K562 (cell line): ENCODE measurements around the gene KATNB1. TPM values are rescaled to one million over a fixed set of nuclear protein-coding genes. Genes with fewer than 3 reads are reported as not detected.

Experiments
- GABPB1 ChIP-seq: sonication (generic); formaldehyde crosslinking; IDR thresholded peaks from 2 replicates; pipeline ENCODE4 v1.8.0; 2022; ENCODE audit warnings: mild to moderate bottlenecking, missing genetic modification reagents
- SRSF3 ChIP-seq: fragments of 200-400 bp; formaldehyde crosslinking; IDR thresholded peaks from 2 replicates; pipeline ENCODE4 v1.6.1; 2016; ENCODE audit warnings: mild to moderate bottlenecking, low read length, moderate library complexity; ENCODE audit not compliant: insufficient read depth
- ZNF274 ChIP-seq: IDR thresholded peaks from 2 replicates; pipeline ENCODE4 v1.6.1; 2011; ENCODE audit warnings: low read depth, mild to moderate bottlenecking, low read length, moderate library complexity, borderline replicate concordance
- polyA plus RNA-seq, 8 experiments: library from polyadenylated mRNA; depleted of rRNA in 4 of 8; stranded (reverse) in 5 of 8; unstranded in 3 of 8; fragments of >200 nt; fragmentation: Nextera tagmentation in 2 of 8; fragmentation: Illumina TruSeq in 1 of 8; extraction: Ambion mirVana in 2 of 8; extraction: Trizol in 1 of 8; gene quantifications; 2 replicates each; pipeline versions ENCODE4 v1.2.1 to v1.2.3, GENCODE V29; 2011 to 2014; ENCODE audit warnings: inconsistent platforms in 1 of 8, missing spikeins in 1 of 8
- total RNA-seq, 7 experiments: library from RNA; depleted of rRNA in 6 of 7; stranded (reverse); fragments of >200 nt in 6 of 7; fragmentation: Illumina TruSeq in 2 of 7; extraction: Trizol in 2 of 7; gene quantifications; 2 replicates each; pipeline versions ENCODE4 v1.2.1 to v1.2.3, GENCODE V29; 2011 to 2021; ENCODE audit warnings: low replicate concordance in 1 of 7
- TF ChIP-seq, protein P1 (sequence below), 2 experiments: fragments of 450-650 bp; IDR thresholded peaks; 2 replicates each; pipeline ENCODE4 v1.6.1; 2016; ENCODE audit warnings: mild to moderate bottlenecking in 2 of 2, borderline replicate concordance in 1 of 2, low read depth in 1 of 2, moderate library complexity in 1 of 2
- TF ChIP-seq, protein P2 (sequence below), 2 experiments: IDR thresholded peaks; 2 replicates each; pipeline ENCODE4 v1.6.1; 2011; ENCODE audit warnings: borderline replicate concordance in 1 of 2, control low read depth in 1 of 2, low read depth in 1 of 2, low read length in 1 of 2, mild to moderate bottlenecking in 1 of 2, mixed read lengths in 1 of 2, moderate library complexity in 1 of 2; ENCODE audit not compliant: insufficient read depth in 1 of 2, insufficient read length in 1 of 2, poor library complexity in 1 of 2, severe bottlenecking in 1 of 2; ENCODE audit errors: extremely low read depth in 1 of 2
- TF ChIP-seq, protein P3 (sequence below): sonication (generic); formaldehyde crosslinking; IDR thresholded peaks from 2 replicates; pipeline ENCODE4 v1.8.0; 2023; ENCODE audit warnings: missing genetic modification reagents, mild to moderate bottlenecking, borderline replicate concordance

Gene KATNB1
- total and polyA plus RNA-seq, 9 of the 15 experiments (the other 6 are each of a cell fraction or from before 2014, with no cell fraction given): 1.2 to 52.6 (median 21.9) TPM

DNA sequence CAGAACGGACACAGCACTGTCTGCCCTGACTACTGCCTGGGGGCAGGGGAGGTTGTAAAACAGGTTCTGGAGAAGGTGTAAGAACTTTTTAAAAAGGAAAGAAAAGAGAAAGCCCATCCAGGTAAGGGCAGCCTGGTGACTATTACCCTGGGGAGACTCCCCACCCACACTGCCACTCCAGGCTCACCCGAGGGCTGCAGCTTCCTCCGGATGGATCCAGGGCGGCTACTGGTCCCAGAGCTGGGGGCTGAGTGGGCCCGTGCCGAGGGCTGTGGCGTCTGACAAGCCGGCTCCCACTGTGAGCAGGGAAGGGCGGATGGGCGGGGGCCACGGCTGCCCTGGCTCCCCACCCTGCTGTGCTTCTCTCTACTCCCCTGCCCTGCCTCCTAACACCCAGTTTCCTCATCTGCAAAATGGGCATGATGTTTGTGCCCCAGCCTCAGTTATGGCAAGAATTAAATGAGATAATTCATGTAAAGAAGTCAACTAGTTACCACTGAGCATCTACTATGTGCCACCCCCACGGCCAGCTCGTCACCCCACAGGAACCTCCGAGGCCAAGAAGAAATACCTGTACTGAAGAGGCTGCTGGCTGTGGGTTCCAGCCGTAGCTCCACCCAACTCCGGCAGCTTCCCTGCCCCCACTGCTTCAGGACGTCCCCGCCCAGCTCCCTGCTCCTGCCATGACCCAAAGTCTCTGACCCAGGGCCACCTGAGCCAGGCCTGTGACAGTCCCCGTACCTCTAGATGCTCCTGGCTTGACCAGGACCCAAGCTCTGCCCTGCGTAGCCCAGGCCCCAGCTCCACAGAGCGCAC lies 24.2 kb downstream of the KATNB1 start (continued):
- TF ChIP-seq, protein P1, sequence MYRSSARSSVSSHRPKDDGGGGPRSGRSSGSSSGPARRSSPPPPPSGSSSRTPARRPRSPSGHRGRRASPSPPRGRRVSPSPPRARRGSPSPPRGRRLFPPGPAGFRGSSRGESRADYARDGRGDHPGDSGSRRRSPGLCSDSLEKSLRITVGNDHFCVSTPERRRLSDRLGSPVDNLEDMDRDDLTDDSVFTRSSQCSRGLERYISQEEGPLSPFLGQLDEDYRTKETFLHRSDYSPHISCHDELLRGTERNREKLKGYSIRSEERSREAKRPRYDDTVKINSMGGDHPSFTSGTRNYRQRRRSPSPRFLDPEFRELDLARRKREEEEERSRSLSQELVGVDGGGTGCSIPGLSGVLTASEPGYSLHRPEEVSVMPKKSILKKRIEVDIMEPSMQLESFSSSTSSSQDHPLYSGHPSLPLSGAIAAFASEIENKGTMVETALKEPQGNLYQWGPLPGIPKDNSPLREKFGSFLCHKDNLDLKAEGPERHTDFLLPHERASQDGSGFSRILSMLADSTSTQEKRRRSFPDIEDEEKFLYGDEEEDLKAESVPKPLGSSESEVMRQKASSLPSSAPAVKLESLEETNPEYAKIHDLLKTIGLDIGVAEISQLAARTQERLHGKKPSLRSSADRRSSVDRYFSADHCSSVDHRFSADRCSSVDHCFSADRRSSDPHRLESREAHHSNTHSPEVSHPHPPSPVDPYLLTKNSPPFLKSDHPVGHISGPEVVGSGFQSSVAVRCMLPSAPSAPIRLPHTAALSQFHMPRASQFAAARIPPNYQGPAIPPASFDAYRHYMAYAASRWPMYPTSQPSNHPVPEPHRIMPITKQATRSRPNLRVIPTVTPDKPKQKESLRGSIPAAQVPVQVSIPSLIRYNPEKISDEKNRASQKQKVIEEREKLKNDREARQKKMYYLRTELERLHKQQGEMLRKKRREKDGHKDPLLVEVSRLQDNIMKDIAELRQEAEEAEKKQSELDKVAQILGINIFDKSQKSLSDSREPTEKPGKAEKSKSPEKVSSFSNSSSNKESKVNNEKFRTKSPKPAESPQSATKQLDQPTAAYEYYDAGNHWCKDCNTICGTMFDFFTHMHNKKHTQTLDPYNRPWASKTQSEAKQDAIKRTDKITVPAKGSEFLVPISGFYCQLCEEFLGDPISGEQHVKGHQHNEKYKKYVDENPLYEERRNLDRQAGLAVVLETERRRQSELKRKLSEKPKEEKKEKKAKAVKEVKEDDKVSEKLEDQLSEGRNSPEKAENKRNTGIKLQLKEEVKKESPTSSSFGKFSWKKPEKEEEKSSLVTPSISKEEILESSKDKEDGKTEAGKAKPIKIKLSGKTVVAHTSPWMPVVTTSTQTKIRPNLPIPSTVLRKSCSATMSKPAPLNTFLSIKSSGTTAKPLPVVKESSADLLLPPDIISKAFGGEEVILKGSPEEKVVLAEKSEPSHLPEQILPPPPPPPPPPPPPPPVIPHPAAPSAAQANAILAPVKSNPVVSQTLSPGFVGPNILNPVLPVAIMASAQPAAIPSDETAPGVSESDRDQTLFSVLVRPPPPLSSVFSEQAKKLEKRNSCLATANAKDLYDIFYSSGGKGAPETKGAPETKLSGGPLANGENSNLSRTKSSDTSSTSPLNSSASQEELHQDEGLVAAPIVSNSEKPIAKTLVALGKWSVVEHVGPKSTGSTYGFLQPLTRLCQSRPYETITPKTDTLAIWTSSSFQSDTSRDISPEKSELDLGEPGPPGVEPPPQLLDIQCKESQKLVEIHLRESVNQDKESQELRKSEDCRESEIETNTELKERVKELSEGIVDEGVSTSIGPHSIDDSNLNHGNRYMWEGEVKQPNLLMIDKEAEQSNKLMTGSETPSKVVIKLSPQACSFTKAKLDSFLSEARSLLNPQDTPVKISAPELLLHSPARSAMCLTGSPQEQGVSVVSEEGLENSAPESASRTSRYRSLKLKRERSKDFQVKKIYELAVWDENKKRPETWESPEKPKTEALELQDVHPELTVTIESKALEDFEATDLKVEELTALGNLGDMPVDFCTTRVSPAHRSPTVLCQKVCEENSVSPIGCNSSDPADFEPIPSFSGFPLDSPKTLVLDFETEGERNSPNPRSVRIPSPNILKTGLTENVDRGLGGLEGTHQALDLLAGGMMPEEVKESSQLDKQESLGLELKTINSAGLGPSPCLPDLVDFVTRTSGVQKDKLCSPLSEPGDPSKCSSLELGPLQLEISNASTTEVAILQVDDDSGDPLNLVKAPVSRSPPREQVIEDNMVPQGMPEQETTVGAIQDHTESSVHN (IDR thresholded peaks at IDR 0.05; ENCODE audit: borderline replicate concordance in 1 of 2, low read depth in 1 of 2): no peak
- TF ChIP-seq GABPB1: no peak
- no peak for TF ChIP-seq SRSF3
- TF ChIP-seq ZNF274: no peak
- TF ChIP-seq, protein P2, sequence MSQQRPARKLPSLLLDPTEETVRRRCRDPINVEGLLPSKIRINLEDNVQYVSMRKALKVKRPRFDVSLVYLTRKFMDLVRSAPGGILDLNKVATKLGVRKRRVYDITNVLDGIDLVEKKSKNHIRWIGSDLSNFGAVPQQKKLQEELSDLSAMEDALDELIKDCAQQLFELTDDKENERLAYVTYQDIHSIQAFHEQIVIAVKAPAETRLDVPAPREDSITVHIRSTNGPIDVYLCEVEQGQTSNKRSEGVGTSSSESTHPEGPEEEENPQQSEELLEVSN (IDR thresholded peaks at IDR 0.05; ENCODE audit: borderline replicate concordance in 1 of 2, extremely low read depth in 1 of 2, insufficient read depth in 1 of 2, insufficient read length in 1 of 2, low read depth in 1 of 2, low read length in 1 of 2, poor library complexity in 1 of 2, severe bottlenecking in 1 of 2): no peak
- TF ChIP-seq, protein P3, sequence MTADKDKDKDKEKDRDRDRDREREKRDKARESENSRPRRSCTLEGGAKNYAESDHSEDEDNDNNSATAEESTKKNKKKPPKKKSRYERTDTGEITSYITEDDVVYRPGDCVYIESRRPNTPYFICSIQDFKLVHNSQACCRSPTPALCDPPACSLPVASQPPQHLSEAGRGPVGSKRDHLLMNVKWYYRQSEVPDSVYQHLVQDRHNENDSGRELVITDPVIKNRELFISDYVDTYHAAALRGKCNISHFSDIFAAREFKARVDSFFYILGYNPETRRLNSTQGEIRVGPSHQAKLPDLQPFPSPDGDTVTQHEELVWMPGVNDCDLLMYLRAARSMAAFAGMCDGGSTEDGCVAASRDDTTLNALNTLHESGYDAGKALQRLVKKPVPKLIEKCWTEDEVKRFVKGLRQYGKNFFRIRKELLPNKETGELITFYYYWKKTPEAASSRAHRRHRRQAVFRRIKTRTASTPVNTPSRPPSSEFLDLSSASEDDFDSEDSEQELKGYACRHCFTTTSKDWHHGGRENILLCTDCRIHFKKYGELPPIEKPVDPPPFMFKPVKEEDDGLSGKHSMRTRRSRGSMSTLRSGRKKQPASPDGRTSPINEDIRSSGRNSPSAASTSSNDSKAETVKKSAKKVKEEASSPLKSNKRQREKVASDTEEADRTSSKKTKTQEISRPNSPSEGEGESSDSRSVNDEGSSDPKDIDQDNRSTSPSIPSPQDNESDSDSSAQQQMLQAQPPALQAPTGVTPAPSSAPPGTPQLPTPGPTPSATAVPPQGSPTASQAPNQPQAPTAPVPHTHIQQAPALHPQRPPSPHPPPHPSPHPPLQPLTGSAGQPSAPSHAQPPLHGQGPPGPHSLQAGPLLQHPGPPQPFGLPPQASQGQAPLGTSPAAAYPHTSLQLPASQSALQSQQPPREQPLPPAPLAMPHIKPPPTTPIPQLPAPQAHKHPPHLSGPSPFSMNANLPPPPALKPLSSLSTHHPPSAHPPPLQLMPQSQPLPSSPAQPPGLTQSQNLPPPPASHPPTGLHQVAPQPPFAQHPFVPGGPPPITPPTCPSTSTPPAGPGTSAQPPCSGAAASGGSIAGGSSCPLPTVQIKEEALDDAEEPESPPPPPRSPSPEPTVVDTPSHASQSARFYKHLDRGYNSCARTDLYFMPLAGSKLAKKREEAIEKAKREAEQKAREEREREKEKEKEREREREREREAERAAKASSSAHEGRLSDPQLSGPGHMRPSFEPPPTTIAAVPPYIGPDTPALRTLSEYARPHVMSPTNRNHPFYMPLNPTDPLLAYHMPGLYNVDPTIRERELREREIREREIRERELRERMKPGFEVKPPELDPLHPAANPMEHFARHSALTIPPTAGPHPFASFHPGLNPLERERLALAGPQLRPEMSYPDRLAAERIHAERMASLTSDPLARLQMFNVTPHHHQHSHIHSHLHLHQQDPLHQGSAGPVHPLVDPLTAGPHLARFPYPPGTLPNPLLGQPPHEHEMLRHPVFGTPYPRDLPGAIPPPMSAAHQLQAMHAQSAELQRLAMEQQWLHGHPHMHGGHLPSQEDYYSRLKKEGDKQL (CRISPR knock-in tag): no peak
